AG09319 (cell line): Measurements from ENCODE around the gene MSL3B.

Source experiments
- DNase-seq: peaks from one replicate; pipeline ENCODE4 v3.0.0-alpha.2; 2010; ENCODE audit warnings: low read depth; ENCODE audit errors: extremely low read depth
- CTCF ChIP-seq: IDR thresholded peaks from 2 replicates; pipeline ENCODE4 v1.5.1; 2011; ENCODE audit warnings: low read depth, mild to moderate bottlenecking, inconsistent platforms, low read length, moderate library complexity

The MSL3B gene

GRCh38 chr2:233820774-233821105 is 47.4 kb downstream of the MSL3B start:
- no peak for DNase-seq

GRCh38 chr2:233819884-233820773 is 48.1 kb downstream of the MSL3B start:
- DNase-seq: no peak
- TF ChIP-seq CTCF: no peak

More at GRCh38 chr2:233820774-233821105, 47.4 kb downstream of the MSL3B start:
- TF ChIP-seq CTCF: no peak

- no peak for DNase-seq
- TF ChIP-seq CTCF: no peak
Observed at GRCh38 chr2:233818639-233819621, 49.3 kb downstream of the MSL3B start.

- DNase-seq: no peak
- TF ChIP-seq CTCF: no peak
Observed at GRCh38 chr2:233817995-233818638, 50.1 kb downstream of the MSL3B start.

- no peak for DNase-seq
- TF ChIP-seq CTCF: no peak
Observed at GRCh38 chr2:233817361-233817911, 50.8 kb downstream of the MSL3B start.

- TF ChIP-seq CTCF: no peak
- DNase-seq: no peak
Observed at GRCh38 chr2:233816771-233817170, 51.4 kb downstream of the MSL3B start.
